ENCODE measurements around the gene DNM3. TPM values are rescaled to one million over a fixed set of nuclear protein-coding genes. Genes with fewer than 3 reads are reported as not detected.

DNM3 gene
- total RNA-seq, 3 donors from 2014 or later (not counting 1 experiment from before 2014, with no cell fraction given), result 2.5 to 3.3 (median 2.8) TPM

- peaks cover 18% of the 10 kb centered on the region for H3K36me3 ChIP-seq (ENCODE audit: control insufficient read depth, insufficient read depth, low read length)
- DNase-seq (peak in 1 of 2 donors; percentile 58), ATAC-seq (no peak)
- Mint-ChIP-seq H3K36me3 (peaks cover 9% of the 10 kb centered on the region), H3K9me3 (no peaks in the 10 kb centered on the region), H3K4me3 (no peak overlapping the region), H3K27ac (no peak overlapping the region), H3K27me3 (ENCODE audit: low read depth in 2 of 2) (no peaks in the 10 kb centered on the region), H3K4me1 (peaks cover 16 to 17% of the 10 kb centered on the region in 2 donors)
- intact Hi-C loops (cut with micrococcal nuclease), result loop anchor here (1.0 to 5.0 kb wide), 2 partner anchors 184 to 641 kb away; partner anchors contain the start of gene PIGC
- H3K4me1 ChIP-seq (ENCODE audit: control insufficient read depth, insufficient read depth, low read length), result peaks cover 13% of the 10 kb centered on the region
- H3K9me3 ChIP-seq (ENCODE audit: control insufficient read depth, insufficient read depth, low read length), result no peaks in the 10 kb centered on the region
- H3K4me3 ChIP-seq (ENCODE audit: low read length), result no peak overlapping the region
- 8% methylated on average over 2 of the region's 2 CpGs for WGBS (ENCODE audit: insufficient coverage)
- peak; percentile 75 for TF ChIP-seq CTCF (IDR thresholded peaks at IDR 0.05)
- no peak overlapping the region for H3K27ac ChIP-seq (ENCODE audit: low read length)
- no peaks in the 10 kb centered on the region for H3K27me3 ChIP-seq (ENCODE audit: control insufficient read depth, insufficient read depth, low read length)
Observed at GRCh38 chr1:171801487-171801891, 39.8 kb upstream of the DNM3 start.

- Histone ChIP-seq H3K4me1 (ENCODE audit: control insufficient read depth, insufficient read depth, low read length) (peaks cover 13% of the 10 kb centered on the region), H3K4me3 (ENCODE audit: low read length) (no peak overlapping the region), H3K36me3 (ENCODE audit: control insufficient read depth, insufficient read depth, low read length) (peaks cover 11% of the 10 kb centered on the region), H3K27me3 (ENCODE audit: control insufficient read depth, insufficient read depth, low read length) (no peaks in the 10 kb centered on the region), H3K27ac (ENCODE audit: low read length) (no peak overlapping the region), H3K9me3 (ENCODE audit: control insufficient read depth, insufficient read depth, low read length) (no peaks in the 10 kb centered on the region)
- Mint-ChIP-seq H3K27me3 (ENCODE audit: low read depth in 2 of 2) (no peaks in the 10 kb centered on the region), H3K9me3 (no peaks in the 10 kb centered on the region), H3K4me1 (peaks cover 20 to 22% of the 10 kb centered on the region in 2 donors), H3K36me3 (peaks cover 1% of the 10 kb centered on the region), H3K27ac (no peak overlapping the region), H3K4me3 (no peak overlapping the region)
- no peak for ATAC-seq
- intact Hi-C loops (cut with micrococcal nuclease), result loop anchor here (5.0 kb wide), 1 partner anchor 640 kb away; the partner anchor contains the start of gene PIGC
- WGBS (ENCODE audit: insufficient coverage), result 97% methylated on average over 3 of the region's 3 CpGs
- DNase-seq, result no peak
- no peak for TF ChIP-seq CTCF (IDR thresholded peaks at IDR 0.05)
Observed at GRCh38 chr1:171802207-171802606, 39.1 kb upstream of the DNM3 start.

- Mint-ChIP-seq H3K4me3 (no peak overlapping the region), H3K4me1 (peaks cover 20 to 22% of the 10 kb centered on the region in 2 donors), H3K36me3 (no peaks in the 10 kb centered on the region), H3K27me3 (ENCODE audit: low read depth in 2 of 2) (no peaks in the 10 kb centered on the region), H3K9me3 (no peaks in the 10 kb centered on the region), H3K27ac (no peak overlapping the region)
- intact Hi-C loops (cut with micrococcal nuclease), result loop anchor here (5.0 kb wide), 1 partner anchor 639 kb away; the partner anchor contains the start of gene PIGC
- Histone ChIP-seq H3K4me3 (ENCODE audit: low read length) (no peak overlapping the region), H3K27ac (ENCODE audit: low read length) (no peak overlapping the region), H3K9me3 (ENCODE audit: control insufficient read depth, insufficient read depth, low read length) (no peaks in the 10 kb centered on the region), H3K27me3 (ENCODE audit: control insufficient read depth, insufficient read depth, low read length) (no peaks in the 10 kb centered on the region), H3K36me3 (ENCODE audit: control insufficient read depth, insufficient read depth, low read length) (peaks cover 4% of the 10 kb centered on the region), H3K4me1 (ENCODE audit: control insufficient read depth, insufficient read depth, low read length) (peaks cover 13% of the 10 kb centered on the region)
- no peak for DNase-seq
- WGBS (ENCODE audit: insufficient coverage), result no CpG with 5 or more reads among the region's 2 CpGs
- no peak for TF ChIP-seq CTCF (IDR thresholded peaks at IDR 0.05)
- no peak for ATAC-seq
Observed at GRCh38 chr1:171803045-171803444, 38.3 kb upstream of the DNM3 start.

GRCh38 chr1:171803461-171804022, 37.8 kb upstream of the DNM3 start:
- DNase-seq (no peak), ATAC-seq (no peak)
- Mint-ChIP-seq H3K4me1 (peaks cover 20 to 22% of the 10 kb centered on the region in 2 donors), H3K27me3 (ENCODE audit: low read depth in 2 of 2) (no peaks in the 10 kb centered on the region), H3K36me3 (no peaks in the 10 kb centered on the region), H3K4me3 (no peak overlapping the region), H3K27ac (no peak overlapping the region), H3K9me3 (no peaks in the 10 kb centered on the region)
- intact Hi-C loops (cut with micrococcal nuclease), result loop anchor here (5.0 kb wide), 1 partner anchor 639 kb away; the partner anchor contains the start of gene PIGC
- no peaks in the 10 kb centered on the region for H3K27me3 ChIP-seq (ENCODE audit: control insufficient read depth, insufficient read depth, low read length)
- no peaks in the 10 kb centered on the region for H3K9me3 ChIP-seq (ENCODE audit: control insufficient read depth, insufficient read depth, low read length)
- no peak for TF ChIP-seq CTCF (IDR thresholded peaks at IDR 0.05)
- H3K36me3 ChIP-seq (ENCODE audit: control insufficient read depth, insufficient read depth, low read length), result peaks cover 4% of the 10 kb centered on the region
- H3K4me1 ChIP-seq (ENCODE audit: control insufficient read depth, insufficient read depth, low read length), result peaks cover 13% of the 10 kb centered on the region
- H3K27ac ChIP-seq (ENCODE audit: low read length), result no peak overlapping the region
- WGBS (ENCODE audit: insufficient coverage), result 94% methylated on average over 17 of the region's 17 CpGs
- no peak overlapping the region for H3K4me3 ChIP-seq (ENCODE audit: low read length)
